HEK293T (cell line): ENCODE results near the gene BHLHE23.

Experiments used
- ARNT ChIP-seq: fragments of 450-650 bp; IDR thresholded peaks from 2 replicates; pipeline ENCODE4 v1.6.1; 2017; ENCODE audit warnings: mild to moderate bottlenecking
- ELF4 ChIP-seq: fragments of 450-650 bp; IDR thresholded peaks from 2 replicates; pipeline ENCODE4 v1.6.1; 2017; ENCODE audit warnings: antibody characterized with exemption
- FOXA1 ChIP-seq: fragments of 450-650 bp; IDR thresholded peaks from 2 replicates; pipeline ENCODE4 v1.6.1; 2016; ENCODE audit warnings: mild to moderate bottlenecking
- FOXM1 ChIP-seq: fragments of 450-650 bp; IDR thresholded peaks from 2 replicates; pipeline ENCODE4 v1.6.1; 2017; ENCODE audit warnings: mild to moderate bottlenecking, borderline replicate concordance
- LEF1 ChIP-seq: fragments of 450-650 bp; IDR thresholded peaks from 2 replicates; pipeline ENCODE4 v1.6.1; 2017; ENCODE audit warnings: mild to moderate bottlenecking, borderline replicate concordance
- NFRKB ChIP-seq: fragments of 450-650 bp; IDR thresholded peaks from 2 replicates; pipeline ENCODE4 v1.6.1; 2016; ENCODE audit warnings: mild to moderate bottlenecking, moderate library complexity
- SP1 ChIP-seq: fragments of 450-650 bp; IDR thresholded peaks from 2 replicates; pipeline ENCODE4 v1.6.1; 2017
- SUZ12 ChIP-seq: fragments of 450-650 bp; IDR thresholded peaks from 2 replicates; pipeline ENCODE4 v1.6.1; 2016; ENCODE audit warnings: mild to moderate bottlenecking
- TARDBP ChIP-seq: fragments of 450-650 bp; IDR thresholded peaks from 2 replicates; pipeline ENCODE4 v1.6.1; 2016
- ZNF384 ChIP-seq: fragments of 450-650 bp; IDR thresholded peaks from 2 replicates; pipeline ENCODE4 v1.6.1; 2016
- TF ChIP-seq, protein P1 (sequence below): fragments of 450-650 bp; IDR thresholded peaks from 2 replicates; pipeline ENCODE4 v1.6.1; 2016

GRCh38 chr20:62998449-62998848 is 8.3 kb downstream of the BHLHE23 start:
- TF ChIP-seq TARDBP (no peak), FOXM1 (no peak), ARNT (no peak), SP1 (no peak), LEF1 (no peak), ZNF384 (no peak), SUZ12 (no peak), NFRKB (no peak), FOXA1 (no peak), ELF4 (no peak)
- TF ChIP-seq, protein P1, sequence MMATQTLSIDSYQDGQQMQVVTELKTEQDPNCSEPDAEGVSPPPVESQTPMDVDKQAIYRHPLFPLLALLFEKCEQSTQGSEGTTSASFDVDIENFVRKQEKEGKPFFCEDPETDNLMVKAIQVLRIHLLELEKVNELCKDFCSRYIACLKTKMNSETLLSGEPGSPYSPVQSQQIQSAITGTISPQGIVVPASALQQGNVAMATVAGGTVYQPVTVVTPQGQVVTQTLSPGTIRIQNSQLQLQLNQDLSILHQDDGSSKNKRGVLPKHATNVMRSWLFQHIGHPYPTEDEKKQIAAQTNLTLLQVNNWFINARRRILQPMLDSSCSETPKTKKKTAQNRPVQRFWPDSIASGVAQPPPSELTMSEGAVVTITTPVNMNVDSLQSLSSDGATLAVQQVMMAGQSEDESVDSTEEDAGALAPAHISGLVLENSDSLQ = no peak
